Eye (tissue), 1 donor: ENCODE measurements around the gene PRDM11.
A peak's percentile ranks its signal among the peaks of the same experiment; 100 is the strongest.

Source experiments
- DNase-seq: peaks from one replicate; pipeline ENCODE4 v3.0.0-alpha.2; 2015

The PRDM11 gene

DNA sequence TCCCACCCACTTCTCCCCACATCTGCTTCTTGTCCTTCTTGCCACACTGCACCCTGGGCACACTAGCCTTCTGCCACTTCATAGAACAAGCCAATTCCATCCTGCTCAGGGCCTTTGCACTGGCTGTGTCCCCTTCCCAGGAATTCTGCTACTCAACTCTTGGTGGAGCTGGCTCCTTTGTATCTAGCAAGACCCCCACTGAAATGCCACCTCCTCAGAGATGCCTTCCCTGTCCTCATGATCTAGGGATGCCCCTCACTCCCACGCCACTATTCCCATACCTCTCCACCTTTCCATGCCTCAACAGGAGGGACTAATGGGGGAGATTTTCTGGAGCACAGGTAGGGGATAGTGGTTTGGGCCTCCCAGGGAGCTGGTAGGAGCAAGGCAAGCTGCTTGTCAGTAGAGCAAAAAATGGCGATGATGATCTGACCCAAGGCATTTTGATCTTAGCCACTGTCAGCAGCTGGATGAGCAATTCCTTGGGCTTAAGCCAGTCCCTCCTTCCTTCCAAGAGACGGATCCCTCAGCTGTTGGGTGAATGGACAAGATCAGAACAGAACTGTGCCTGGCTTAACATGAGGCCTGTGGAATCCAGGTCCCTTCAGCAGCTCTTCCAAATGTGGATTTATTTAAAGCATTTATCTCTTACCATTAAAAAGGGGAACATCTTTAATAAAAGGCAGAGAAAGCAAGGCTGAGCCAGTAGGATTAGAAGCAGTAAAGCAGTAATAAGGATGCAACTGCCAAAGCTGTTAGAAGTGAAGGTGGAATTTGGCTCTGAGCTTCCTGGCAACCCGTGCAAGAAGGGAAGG lies 4.0 kb upstream of the PRDM11 start:
- DNase-seq, result no peak

DNA sequence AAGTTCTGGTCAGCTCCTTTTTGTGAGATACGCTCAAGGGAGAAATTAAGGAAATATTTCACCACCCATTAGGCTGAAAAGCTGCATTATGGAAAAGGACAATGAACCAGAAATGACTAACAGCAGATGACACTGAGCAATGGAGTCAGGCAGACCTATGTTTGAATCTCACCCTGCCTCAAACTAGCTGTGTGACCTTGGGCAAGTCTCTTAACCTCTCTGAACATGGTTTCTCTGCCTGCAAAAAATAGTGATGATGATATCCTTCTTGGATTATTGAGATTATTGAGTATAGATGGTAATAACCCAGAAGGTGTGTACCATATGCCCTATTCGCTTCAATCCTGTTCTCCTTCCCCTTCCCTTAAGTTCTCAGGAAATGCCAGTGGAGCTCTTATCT lies 2.9 kb upstream of the PRDM11 start:
- no peak for DNase-seq

DNA sequence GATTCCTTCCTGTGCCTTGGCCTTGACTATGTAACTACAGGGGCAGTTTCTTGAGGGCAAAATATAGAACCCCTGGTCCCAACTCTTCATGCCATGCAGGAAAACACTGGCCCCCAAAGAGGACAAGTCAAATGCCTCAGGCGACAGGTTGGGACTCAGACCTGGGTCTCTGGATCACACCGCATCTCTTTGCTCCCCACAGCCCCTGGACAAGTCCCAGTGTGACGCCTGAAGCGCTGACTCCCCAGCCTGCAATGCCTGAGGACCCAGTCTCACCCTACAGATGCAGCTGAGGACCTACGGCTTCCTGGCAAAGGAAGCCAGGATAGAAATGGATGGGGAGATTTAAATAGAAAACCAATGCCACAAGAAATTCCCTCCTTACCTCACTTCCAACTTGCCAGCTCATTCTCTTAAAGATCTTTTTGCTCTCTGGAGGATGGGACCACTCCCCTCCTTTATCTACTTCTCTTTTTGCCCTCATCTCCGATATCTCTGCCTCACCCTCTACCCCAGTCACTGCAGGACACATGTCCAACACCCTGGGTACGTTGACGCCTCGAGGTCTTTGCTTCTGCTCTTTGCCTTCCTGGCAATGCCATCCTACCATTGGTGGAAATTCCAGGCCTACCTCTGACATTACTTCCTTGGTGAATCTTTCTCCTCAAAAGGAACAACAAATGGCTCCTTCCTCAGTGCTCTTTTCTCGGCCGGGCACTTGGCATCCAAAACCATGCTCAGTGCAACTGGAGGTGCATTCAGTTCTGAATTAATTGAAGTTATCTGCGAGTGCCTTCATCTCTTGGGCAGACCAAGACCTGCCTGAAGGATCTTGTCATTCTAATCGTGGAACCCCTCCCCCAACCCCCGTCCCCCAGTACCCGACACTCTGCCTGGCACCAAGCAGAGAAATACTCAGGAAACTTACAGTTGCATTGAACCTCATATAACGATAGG lies 2.0 kb upstream of the PRDM11 start:
- DNase-seq, result no peak

- no peak for DNase-seq
Observed at GRCh38 chr11:45145083-45145378, 1.4 kb upstream of the PRDM11 start.

- peak; percentile 89 for DNase-seq
Observed at GRCh38 chr11:45145379-45146071, 914 bp upstream of the PRDM11 start.

GRCh38 chr11:45147017-45147728 lies 734 bp downstream of the PRDM11 start:
- DNase-seq, result peak; percentile 97

- DNase-seq, result no peak
Observed at GRCh38 chr11:45147891-45148675, 1.6 kb downstream of the PRDM11 start.

- no peak for DNase-seq
Observed at GRCh38 chr11:45149483-45150056, 3.1 kb downstream of the PRDM11 start.

- no peak for DNase-seq
Observed at GRCh38 chr11:45150301-45150700, 3.9 kb downstream of the PRDM11 start.

- no peak for DNase-seq
Observed at GRCh38 chr11:45150943-45151342, 4.5 kb downstream of the PRDM11 start.

- no peak for DNase-seq
Observed at GRCh38 chr11:45151362-45151982, 5.0 kb downstream of the PRDM11 start.

- DNase-seq, result no peak
Observed at GRCh38 chr11:45152740-45153595, 6.5 kb downstream of the PRDM11 start.

- no peak for DNase-seq
Observed at GRCh38 chr11:45154276-45154675, 7.8 kb downstream of the PRDM11 start.

DNA sequence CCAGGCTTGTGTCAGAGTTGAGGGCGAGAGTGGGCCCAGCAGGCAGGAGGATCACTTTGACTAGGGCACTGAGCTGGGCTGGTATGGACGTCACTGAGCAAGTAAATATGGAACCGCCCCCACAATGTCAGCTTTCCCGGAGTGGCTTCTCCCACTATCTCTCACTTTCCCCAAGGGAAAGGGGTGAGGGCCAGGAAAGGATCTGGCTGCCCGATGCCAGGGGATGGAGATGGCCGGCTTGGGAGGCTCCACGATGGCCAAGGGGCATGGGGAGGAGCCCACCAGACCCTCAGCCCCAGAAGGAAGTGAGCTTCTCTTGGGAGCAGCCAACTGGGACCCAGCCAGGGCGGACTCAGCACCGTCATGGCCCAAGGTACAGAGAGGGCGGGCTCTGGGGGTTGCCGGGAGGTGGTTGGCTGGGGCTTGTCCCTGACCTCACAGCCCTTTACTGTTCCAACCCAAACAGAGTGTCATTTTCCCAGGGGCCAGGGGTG lies 8.7 kb downstream of the PRDM11 start:
- DNase-seq, result no peak

DNA sequence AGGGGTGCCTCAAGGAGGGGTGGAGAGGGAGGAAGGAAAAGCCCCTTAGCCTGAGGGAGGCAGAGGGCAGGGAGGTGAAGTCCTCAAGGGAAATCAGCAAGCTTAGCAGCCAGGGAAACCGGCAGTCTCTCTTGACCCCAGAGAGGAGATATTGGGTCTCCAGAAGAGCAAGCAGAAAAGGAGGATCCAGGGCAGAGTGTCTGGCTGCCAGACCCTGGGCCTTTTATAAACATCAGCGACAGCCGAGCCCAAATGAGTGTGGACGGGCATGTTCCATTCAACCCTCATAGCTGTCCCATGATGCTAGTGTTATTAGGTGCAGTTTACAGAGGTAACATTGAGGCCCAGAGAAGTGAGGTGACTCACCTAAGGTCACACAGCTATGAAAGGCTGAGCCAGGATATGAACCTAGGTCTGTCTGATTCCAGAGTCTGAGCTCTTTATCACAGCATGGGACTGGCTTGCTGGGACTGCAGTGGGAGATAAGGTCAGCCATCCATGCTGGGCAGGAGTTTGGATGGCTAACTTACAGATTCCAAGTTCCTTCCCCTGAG lies 9.3 kb downstream of the PRDM11 start:
- DNase-seq, result no peak

DNA sequence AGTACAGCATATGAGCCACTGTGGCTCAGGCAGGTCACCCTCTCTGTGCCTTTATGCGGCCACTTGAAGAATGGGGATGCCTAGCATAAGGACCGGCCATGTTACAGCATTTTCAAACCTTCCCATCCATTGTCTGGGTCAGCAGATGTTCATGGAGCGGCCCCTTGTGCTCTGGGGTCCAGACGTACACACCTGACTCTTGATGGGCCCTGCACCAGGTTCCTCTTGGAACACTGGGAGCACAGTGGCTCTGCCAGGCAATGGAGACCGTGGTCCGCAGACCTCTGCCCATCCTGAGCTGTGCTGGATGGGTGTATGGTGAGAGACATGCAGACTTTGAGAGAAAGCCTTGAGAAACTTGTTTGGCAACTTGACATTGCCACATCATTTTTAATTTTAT lies 9.8 kb downstream of the PRDM11 start:
- DNase-seq, result no peak

GRCh38 chr11:45156741-45157140 lies 10.3 kb downstream of the PRDM11 start:
- DNase-seq, result no peak

GRCh38 chr11:45157247-45158209 lies 11.1 kb downstream of the PRDM11 start:
- DNase-seq, result peak; percentile 50
